Parathyroid adenoma (tissue), 2 donors: Measurements from ENCODE around the gene LIMK2.

Experiments
- H2AFZ ChIP-seq: fragments of 300-600 bp; sonication (generic); one replicate; pipeline ENCODE4 v1.7.0; 2017; ENCODE audit warnings: antibody characterized with exemption, mild to moderate bottlenecking
- H3K27ac ChIP-seq: fragments of 300-600 bp; sonication (generic); one replicate; pipeline ENCODE4 v1.7.0; 2017
- H3K27me3 ChIP-seq: fragments of 300-600 bp; sonication (generic); one replicate; pipeline ENCODE4 v1.7.0; 2017; ENCODE audit warnings: low read length; ENCODE audit not compliant: control insufficient read depth, insufficient read depth
- H3K36me3 ChIP-seq: fragments of 300-600 bp; sonication (generic); one replicate; pipeline ENCODE4 v1.7.0; 2017; ENCODE audit warnings: low read length; ENCODE audit not compliant: control insufficient read depth, insufficient read depth
- H3K4me1 ChIP-seq: fragments of 300-600 bp; sonication (generic); one replicate; pipeline ENCODE4 v1.7.0; 2017; ENCODE audit warnings: control low read depth
- H3K4me2 ChIP-seq: fragments of 300-600 bp; sonication (generic); one replicate; pipeline ENCODE4 v1.7.0; 2017; ENCODE audit warnings: low read length
- H3K4me3 ChIP-seq: fragments of 300-600 bp; sonication (generic); one replicate; pipeline ENCODE4 v1.7.0; 2017; ENCODE audit warnings: low read depth, low read length
- H3K79me2 ChIP-seq: fragments of 300-600 bp; sonication (generic); one replicate; pipeline ENCODE4 v1.7.0; 2017; ENCODE audit warnings: control low read depth
- H3K9ac ChIP-seq: fragments of 300-600 bp; sonication (generic); one replicate; pipeline ENCODE4 v1.7.0; 2017; ENCODE audit warnings: mild to moderate bottlenecking
- H3K9me3 ChIP-seq: fragments of 300-600 bp; sonication (generic); one replicate; pipeline ENCODE4 v1.7.0; 2017; ENCODE audit warnings: low read length; ENCODE audit not compliant: control insufficient read depth
- TF ChIP-seq, protein P1 (sequence below): fragments of 300-600 bp; sonication (generic); IDR thresholded peaks from one replicate; pipeline ENCODE4 v1.7.0; 2017; ENCODE audit warnings: antibody characterized with exemption, mild to moderate bottlenecking
- donor health status: primary hyperparathyroidism.

The LIMK2 gene

DNA sequence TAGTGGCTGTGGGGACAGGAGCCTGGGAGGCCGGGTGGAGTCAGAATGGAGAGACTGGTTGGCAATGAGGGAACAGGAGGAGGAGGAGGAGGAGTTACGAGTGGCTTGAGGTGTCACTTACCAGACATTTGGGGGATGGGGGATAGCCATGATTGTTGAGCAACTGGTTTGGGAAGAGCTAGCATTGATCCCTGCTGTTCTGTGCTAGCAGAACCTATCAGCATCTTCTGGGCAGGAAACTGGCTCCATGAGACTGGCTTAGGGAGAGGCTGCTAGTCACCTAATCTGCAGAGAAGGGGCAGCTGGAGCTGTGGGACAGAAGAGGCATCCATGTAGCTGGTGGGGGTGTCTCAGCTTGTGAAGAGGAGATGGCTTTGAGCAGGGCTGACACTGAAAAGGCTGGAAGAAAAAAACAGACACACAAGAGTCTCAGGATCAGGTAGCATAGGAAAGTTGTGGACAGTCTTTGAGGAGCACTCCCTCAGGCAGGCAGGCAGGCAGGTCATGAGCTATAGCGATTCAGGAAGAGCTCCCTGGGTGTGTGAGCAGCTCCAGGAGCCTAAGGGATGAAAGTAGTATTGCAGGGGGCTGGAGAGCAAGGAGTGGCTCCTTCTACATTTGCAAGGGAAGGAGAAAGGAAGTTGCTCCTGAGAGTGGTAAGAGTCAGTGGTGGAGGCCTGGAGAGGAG lies 57.9 kb downstream of the LIMK2 start:
- H3K27me3 ChIP-seq, result no peaks in the 10 kb centered on the region
- H3K4me3 ChIP-seq, result no peak overlapping the region
- no peaks in the 10 kb centered on the region for H3K79me2 ChIP-seq
- H2AFZ ChIP-seq, result no peak overlapping the region
- H3K27ac ChIP-seq, result no peak overlapping the region
- no peaks in the 10 kb centered on the region for H3K4me1 ChIP-seq
- no peaks in the 10 kb centered on the region for H3K36me3 ChIP-seq
- TF ChIP-seq, protein P1, sequence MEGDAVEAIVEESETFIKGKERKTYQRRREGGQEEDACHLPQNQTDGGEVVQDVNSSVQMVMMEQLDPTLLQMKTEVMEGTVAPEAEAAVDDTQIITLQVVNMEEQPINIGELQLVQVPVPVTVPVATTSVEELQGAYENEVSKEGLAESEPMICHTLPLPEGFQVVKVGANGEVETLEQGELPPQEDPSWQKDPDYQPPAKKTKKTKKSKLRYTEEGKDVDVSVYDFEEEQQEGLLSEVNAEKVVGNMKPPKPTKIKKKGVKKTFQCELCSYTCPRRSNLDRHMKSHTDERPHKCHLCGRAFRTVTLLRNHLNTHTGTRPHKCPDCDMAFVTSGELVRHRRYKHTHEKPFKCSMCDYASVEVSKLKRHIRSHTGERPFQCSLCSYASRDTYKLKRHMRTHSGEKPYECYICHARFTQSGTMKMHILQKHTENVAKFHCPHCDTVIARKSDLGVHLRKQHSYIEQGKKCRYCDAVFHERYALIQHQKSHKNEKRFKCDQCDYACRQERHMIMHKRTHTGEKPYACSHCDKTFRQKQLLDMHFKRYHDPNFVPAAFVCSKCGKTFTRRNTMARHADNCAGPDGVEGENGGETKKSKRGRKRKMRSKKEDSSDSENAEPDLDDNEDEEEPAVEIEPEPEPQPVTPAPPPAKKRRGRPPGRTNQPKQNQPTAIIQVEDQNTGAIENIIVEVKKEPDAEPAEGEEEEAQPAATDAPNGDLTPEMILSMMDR, result no peak
- H3K9me3 ChIP-seq, result no peaks in the 10 kb centered on the region
- H3K9ac ChIP-seq, result no peak overlapping the region
- no peak overlapping the region for H3K4me2 ChIP-seq

DNA sequence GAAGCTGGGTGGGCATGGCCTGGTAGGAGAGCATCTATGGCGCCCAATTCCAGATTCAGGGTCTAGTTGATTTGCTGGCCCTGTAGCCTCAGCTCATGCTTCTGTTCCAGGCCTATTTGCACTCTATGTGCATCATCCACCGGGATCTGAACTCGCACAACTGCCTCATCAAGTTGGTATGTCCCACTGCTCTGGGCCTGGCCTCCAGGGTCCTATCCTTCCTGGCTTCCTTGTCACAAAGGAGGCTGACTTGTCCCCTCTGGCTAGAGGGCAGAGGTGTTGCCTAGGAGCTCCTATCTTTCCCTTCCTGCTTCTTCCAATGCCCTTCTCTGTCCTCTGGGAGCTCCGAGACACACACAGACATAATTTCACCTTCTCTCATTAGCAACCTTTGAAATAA lies 58.9 kb downstream of the LIMK2 start:
- H3K27me3 ChIP-seq, result no peaks in the 10 kb centered on the region
- no peaks in the 10 kb centered on the region for H3K36me3 ChIP-seq
- TF ChIP-seq, protein P1, result no peak
- no peak overlapping the region for H2AFZ ChIP-seq
- H3K4me1 ChIP-seq, result no peaks in the 10 kb centered on the region
- no peaks in the 10 kb centered on the region for H3K79me2 ChIP-seq
- H3K27ac ChIP-seq, result no peak overlapping the region
- no peak overlapping the region for H3K4me3 ChIP-seq
- no peaks in the 10 kb centered on the region for H3K9me3 ChIP-seq
- H3K4me2 ChIP-seq, result no peak overlapping the region
- H3K9ac ChIP-seq, result no peak overlapping the region

DNA sequence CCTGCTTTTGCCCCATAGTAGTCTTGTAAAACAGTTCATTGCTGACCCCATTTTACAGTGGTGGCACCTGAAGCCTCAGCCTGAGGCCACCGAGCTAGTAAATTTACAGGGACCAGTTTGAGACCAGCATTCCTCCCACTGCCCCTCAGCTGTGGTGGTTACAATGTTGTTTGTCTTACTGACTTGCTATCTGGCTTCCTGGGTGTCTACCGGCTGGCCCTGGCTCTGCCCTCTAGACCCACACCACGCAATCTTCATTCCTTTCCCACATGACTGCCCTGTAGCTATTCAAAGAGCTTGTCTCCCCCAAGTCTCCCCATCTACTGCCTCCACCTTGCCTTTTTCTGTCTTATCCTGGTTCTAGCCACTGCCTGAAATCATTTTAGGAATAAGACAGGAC lies 59.4 kb downstream of the LIMK2 start:
- H3K4me2 ChIP-seq, result no peak overlapping the region
- H3K4me1 ChIP-seq, result no peaks in the 10 kb centered on the region
- no peaks in the 10 kb centered on the region for H3K9me3 ChIP-seq
- H3K27ac ChIP-seq, result no peak overlapping the region
- H3K36me3 ChIP-seq, result no peaks in the 10 kb centered on the region
- no peak overlapping the region for H2AFZ ChIP-seq
- no peak overlapping the region for H3K9ac ChIP-seq
- H3K27me3 ChIP-seq, result no peaks in the 10 kb centered on the region
- TF ChIP-seq, protein P1, result no peak
- no peaks in the 10 kb centered on the region for H3K79me2 ChIP-seq
- no peak overlapping the region for H3K4me3 ChIP-seq

DNA sequence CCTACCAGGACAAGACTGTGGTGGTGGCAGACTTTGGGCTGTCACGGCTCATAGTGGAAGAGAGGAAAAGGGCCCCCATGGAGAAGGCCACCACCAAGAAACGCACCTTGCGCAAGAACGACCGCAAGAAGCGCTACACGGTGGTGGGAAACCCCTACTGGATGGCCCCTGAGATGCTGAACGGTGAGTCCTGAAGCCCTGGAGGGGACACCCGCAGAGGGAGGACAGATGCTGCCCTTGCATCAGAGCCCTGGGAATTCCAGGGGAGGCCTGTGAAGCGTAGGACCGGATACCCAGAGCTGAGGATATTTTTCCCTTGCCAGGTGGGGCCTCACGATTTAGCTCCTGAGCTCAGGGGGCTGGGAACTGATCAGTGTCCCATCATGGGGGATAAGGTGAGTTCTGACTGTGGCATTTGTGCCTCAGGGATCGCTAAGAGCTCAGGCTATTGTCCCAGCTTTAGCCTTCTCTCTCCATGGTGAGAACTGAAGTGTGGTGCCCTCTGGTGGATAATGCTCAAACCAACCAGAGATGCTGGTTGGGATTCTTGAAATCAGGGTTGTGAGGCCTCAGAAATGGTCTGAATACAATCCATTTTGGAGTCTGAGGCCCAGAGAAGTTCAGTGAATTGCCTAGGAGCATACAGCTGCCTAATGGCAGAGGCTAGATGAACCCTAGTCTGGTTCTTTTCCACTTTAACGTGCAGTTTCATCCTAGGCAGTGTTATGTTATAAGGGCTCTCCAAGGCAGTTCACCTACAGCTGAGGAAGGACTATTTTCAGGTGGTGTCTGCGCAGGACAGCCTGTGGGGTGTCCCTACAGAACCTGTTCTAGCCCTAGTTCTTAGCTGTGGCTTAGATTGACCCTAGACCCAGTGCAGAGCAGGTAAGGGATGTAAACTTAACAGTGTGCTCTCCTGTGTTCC lies 60.7 kb downstream of the LIMK2 start:
- TF ChIP-seq, protein P1, result peak; percentile 57
- Histone ChIP-seq H3K27ac (no peak overlapping the region), H2AFZ (no peak overlapping the region), H3K27me3 (no peaks in the 10 kb centered on the region), H3K9ac (no peak overlapping the region), H3K79me2 (no peaks in the 10 kb centered on the region), H3K9me3 (no peaks in the 10 kb centered on the region), H3K4me3 (no peak overlapping the region), H3K4me2 (no peak overlapping the region), H3K36me3 (no peaks in the 10 kb centered on the region), H3K4me1 (no peaks in the 10 kb centered on the region)
